ENCODE measurements around the gene SAP30BP.

The SAP30BP gene

GRCh38 chr17:75666959-75667790 lies at the start of gene SAP30BP, which contains the start of gene RECQL5:
SAP30BP (plus strand) TSS chr17:75667338; CDS start chr17:75667373, 35 bp downstream.
RECQL5 (minus strand) TSS chr17:75667154; CDS start chr17:75666557, 597 bp downstream.
- TF ChIP-seq CTCF (IDR thresholded peaks at IDR 0.05) = no peak

- no peak for TF ChIP-seq CTCF (IDR thresholded peaks at IDR 0.05)
These were observed 49.5 kb upstream of the SAP30BP start for GRCh38 chr17:75617675-75618074.

- TF ChIP-seq CTCF (IDR thresholded peaks at IDR 0.05) = peak; percentile 52; the same call in 1 of the 2 replicates
These were observed 47.4 kb upstream of the SAP30BP start for GRCh38 chr17:75619506-75620431.

- no peak for TF ChIP-seq CTCF (IDR thresholded peaks at IDR 0.05)
These were observed 45.6 kb upstream of the SAP30BP start for GRCh38 chr17:75621489-75621888.

- TF ChIP-seq CTCF (IDR thresholded peaks at IDR 0.05) = no peak
These were observed 45.1 kb upstream of the SAP30BP start for GRCh38 chr17:75622076-75622475.

- no peak for TF ChIP-seq CTCF (IDR thresholded peaks at IDR 0.05)
These were observed 44.3 kb upstream of the SAP30BP start for GRCh38 chr17:75622771-75623273.

- no peak for TF ChIP-seq CTCF (IDR thresholded peaks at IDR 0.05)
These were observed 43.8 kb upstream of the SAP30BP start for GRCh38 chr17:75623386-75623785.
